ENCODE results near the gene SYNGR4. TPM values are rescaled to one million over a fixed set of nuclear protein-coding genes. Genes with fewer than 3 reads are reported as not detected.

The SYNGR4 gene
- total and polyA plus RNA-seq, 8 donors, result not detected

DNA sequence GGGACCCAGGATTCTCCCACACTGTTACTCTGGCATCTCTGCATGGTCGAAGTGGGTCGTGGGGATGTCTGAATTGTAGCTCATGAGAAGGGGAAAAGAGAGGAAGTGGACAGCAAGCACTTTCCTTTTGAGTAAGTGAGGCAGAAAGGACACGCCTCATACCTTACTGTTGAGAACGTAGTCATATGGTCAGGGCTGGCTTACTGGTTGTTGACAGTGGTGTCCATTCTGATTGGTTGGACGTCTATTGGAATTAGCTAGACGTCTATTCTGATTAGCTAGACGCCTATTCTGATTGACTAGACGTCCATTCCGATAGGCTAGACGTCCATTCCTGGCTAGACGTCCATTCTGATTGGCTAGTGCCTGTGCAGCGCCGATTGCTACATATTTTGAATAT is 41.7 kb downstream of the SYNGR4 start:
- DNase-seq, result no peak
- intact Hi-C loops (cut with DNase I; ENCODE audit: low total_unique reads), result no loop called here
- WGBS, 5 donors, result 68 to 75% (median 73%) methylated on average over 13 of the region's 13 CpGs

GRCh38 chr19:48413879-48414587 is 49.9 kb downstream of the SYNGR4 start:
- no peaks in the 10 kb centered on the region for H3K36me3 ChIP-seq

More for the DNA sequence above, 41.7 kb downstream of the SYNGR4 start:
- Histone ChIP-seq H3K4me3 (no peak overlapping the region), H3K9me3 (peaks cover 0 to 5% (median 0%) of the 10 kb centered on the region in 4 donors), H3K36me3 (no peaks in the 10 kb centered on the region), H3K4me1 (no peaks in the 10 kb centered on the region), H3K27me3 (peaks cover 0 to 22% (median 0%) of the 10 kb centered on the region in 3 donors), H3K27ac (no peak overlapping the region)
- no peak for TF ChIP-seq POLR2AphosphoS5 (IDR thresholded peaks at IDR 0.05)
- no peak for TF ChIP-seq CTCF (IDR thresholded peaks at IDR 0.05)
- no peak for TF ChIP-seq EP300 (IDR thresholded peaks at IDR 0.05)
- no peak for TF ChIP-seq POLR2A (IDR thresholded peaks at IDR 0.05)

GRCh38 chr19:48415395-48415794 is 51.2 kb downstream of the SYNGR4 start:
- Histone ChIP-seq H3K9me3 (no peaks in the 10 kb centered on the region), H3K4me3 (peak overlapping the region; percentile 20 to 41 (median 28)), H3K27ac (no peak overlapping the region), H3K4me1 (peaks cover 15 to 23% (median 20%) of the 10 kb centered on the region in 4 donors), H3K27me3 (peaks cover 0 to 58% (median 25%) of the 10 kb centered on the region in 3 donors), H3K36me3 (no peaks in the 10 kb centered on the region)
- peak; percentile 78 to 82 for DNase-seq
- intact Hi-C loops (cut with DNase I; ENCODE audit: low total_unique reads), result no loop called here
- TF ChIP-seq EP300 (IDR thresholded peaks at IDR 0.05), result no peak
- no peak for TF ChIP-seq POLR2AphosphoS5 (IDR thresholded peaks at IDR 0.05)
- no peak for TF ChIP-seq CTCF (IDR thresholded peaks at IDR 0.05)
- TF ChIP-seq POLR2A (IDR thresholded peaks at IDR 0.05), result no peak
- WGBS, 5 donors, result 3 to 10% (median 4%) methylated on average over 11 to 14 of the region's 14 CpGs

More at GRCh38 chr19:48413879-48414587, 49.9 kb downstream of the SYNGR4 start:
- Histone ChIP-seq H3K9me3 (no peaks in the 10 kb centered on the region), H3K4me1 (peaks cover 15 to 23% (median 20%) of the 10 kb centered on the region in 4 donors), H3K27me3 (peaks cover 0 to 56% (median 25%) of the 10 kb centered on the region in 3 donors), H3K27ac (no peak overlapping the region), H3K4me3 (peak overlapping the region in 3 of 4 donors; percentile 20 to 41 (median 32))
- TF ChIP-seq EP300 (IDR thresholded peaks at IDR 0.05) (no peak), POLR2AphosphoS5 (IDR thresholded peaks at IDR 0.05) (no peak), CTCF (IDR thresholded peaks at IDR 0.05) (no peak), POLR2A (IDR thresholded peaks at IDR 0.05) (no peak)
- peak in 1 of 2 donors; percentile 39 for DNase-seq
- WGBS, 5 donors, result 26 to 44% (median 34%) methylated on average over 11 to 24 of the region's 24 CpGs
- intact Hi-C loops (cut with DNase I; ENCODE audit: low total_unique reads), result no loop called here

GRCh38 chr19:48415806-48416221 is 51.6 kb downstream of the SYNGR4 start:
- no peak for DNase-seq
- WGBS, 5 donors, result 24 to 35% (median 29%) methylated on average over 27 to 30 of the region's 30 CpGs
- peaks cover 15 to 23% (median 20%) of the 10 kb centered on the region in 4 donors for H3K4me1 ChIP-seq
- no peak overlapping the region for H3K27ac ChIP-seq
- H3K27me3 ChIP-seq, result peaks cover 0 to 58% (median 25%) of the 10 kb centered on the region in 3 donors
- H3K9me3 ChIP-seq, result no peaks in the 10 kb centered on the region
- intact Hi-C loops (cut with DNase I; ENCODE audit: low total_unique reads), result no loop called here
- no peak for TF ChIP-seq EP300 (IDR thresholded peaks at IDR 0.05)
- TF ChIP-seq CTCF (IDR thresholded peaks at IDR 0.05), result no peak
- TF ChIP-seq POLR2A (IDR thresholded peaks at IDR 0.05), result no peak
- no peak for TF ChIP-seq POLR2AphosphoS5 (IDR thresholded peaks at IDR 0.05)
- peak overlapping the region; percentile 0 to 19 (median 8) for H3K4me3 ChIP-seq
- no peaks in the 10 kb centered on the region for H3K36me3 ChIP-seq
